Naive thymus-derived CD4-positive, alpha-beta T cell (primary cell): ENCODE measurements around the gene CYP2W1. TPM values are rescaled to one million over a fixed set of nuclear protein-coding genes. Genes with fewer than 3 reads are reported as not detected.
"Not testable (repeated sequence)": the region's sequence is repeated elsewhere in the genome, so short reads cannot be mapped to it uniquely, and the experiment has no call there.

Experiments used
- ATAC-seq: fragments of 150-1000 bp; cut with Tn5 transposase; 2 replicates; pipeline ENCODE4 v1.10.0; 2021; ENCODE audit warnings: mild to moderate bottlenecking, moderate library complexity
- CTCF ChIA-PET: fragments of 350-600 bp; sonication (Branson Sonifier 250); formaldehyde crosslinking; loops from one replicate; lab custom pipeline; 2021; ENCODE audit warnings: antibody characterized with exemption; lab: Charles Lee
- POLR2A ChIA-PET: fragments of 350-600 bp; sonication (Branson Sonifier 250); formaldehyde crosslinking; loops from one replicate; lab custom pipeline; 2021; ENCODE audit warnings: antibody characterized with exemption, inconsistent platforms; lab: Charles Lee
- DNase-seq, 9 donors: peaks; one replicate each; pipeline versions ENCODE4 v3.0.0 to v3.0.0-alpha.2; 2020 to 2022; ENCODE audit warnings: mixed read lengths in 1 of 9
- H3K27ac ChIP-seq: one replicate; pipeline ENCODE4 v1.7.0; 2013; ENCODE audit warnings: mild to moderate bottlenecking, low read depth, low read length, moderate library complexity
- H3K27me3 ChIP-seq, 2 donors: one replicate each; pipeline ENCODE4 v1.7.0; 2013; ENCODE audit warnings: low read length in 2 of 2, mild to moderate bottlenecking in 2 of 2, moderate library complexity in 2 of 2; ENCODE audit not compliant: control insufficient read depth in 2 of 2, insufficient read depth in 2 of 2
- H3K36me3 ChIP-seq, 3 experiments: 1 replicate in 2 of 3; 2 replicates in 1 of 3; pipeline ENCODE4 v1.7.0; 2013; ENCODE audit warnings: low read length in 3 of 3, mild to moderate bottlenecking in 3 of 3, moderate library complexity in 1 of 3; ENCODE audit not compliant: insufficient read depth in 3 of 3, control insufficient read depth in 2 of 3
- H3K4me1 ChIP-seq, 2 donors: one replicate each; pipeline ENCODE4 v1.7.0; 2013; ENCODE audit warnings: low read length in 2 of 2, mild to moderate bottlenecking in 2 of 2, moderate library complexity in 1 of 2; ENCODE audit not compliant: control insufficient read depth in 2 of 2, insufficient read depth in 2 of 2
- H3K4me3 ChIP-seq: 2 replicates; pipeline ENCODE4 v1.7.0; 2013; ENCODE audit warnings: mild to moderate bottlenecking, low read length
- H3K9me3 ChIP-seq, 3 experiments: 1 replicate in 2 of 3; 2 replicates in 1 of 3; pipeline ENCODE4 v1.7.0; 2013; ENCODE audit warnings: low read length in 3 of 3; ENCODE audit not compliant: control insufficient read depth in 2 of 3
- H3K27ac Mint-ChIP-seq, 9 donors: one replicate each; pipeline ENCODE4 v1.8.0; 2020 to 2022; ENCODE audit warnings: mixed read lengths in 9 of 9, mild to moderate bottlenecking in 8 of 9, moderate library complexity in 5 of 9, inconsistent platforms in 2 of 9
- H3K27me3 Mint-ChIP-seq, 5 donors: one replicate each; pipeline ENCODE4 v1.8.0; 2021 to 2022; ENCODE audit warnings: mixed read lengths in 5 of 5, mild to moderate bottlenecking in 1 of 5
- H3K36me3 Mint-ChIP-seq, 5 donors: one replicate each; pipeline ENCODE4 v1.8.0; 2020 to 2022; ENCODE audit warnings: mixed read lengths in 5 of 5, mild to moderate bottlenecking in 3 of 5, inconsistent platforms in 1 of 5
- H3K4me1 Mint-ChIP-seq, 7 donors: one replicate each; pipeline ENCODE4 v1.8.0; 2020 to 2022; ENCODE audit warnings: mixed read lengths in 7 of 7, mild to moderate bottlenecking in 3 of 7, inconsistent platforms in 1 of 7
- H3K4me3 Mint-ChIP-seq, 10 donors: one replicate each; pipeline ENCODE4 v1.8.0; 2020 to 2022; ENCODE audit warnings: mild to moderate bottlenecking in 10 of 10, mixed read lengths in 10 of 10, moderate library complexity in 6 of 10, inconsistent platforms in 2 of 10
- H3K9me3 Mint-ChIP-seq, 11 donors: one replicate each; pipeline ENCODE4 v1.8.0; 2020 to 2022; ENCODE audit warnings: mixed read lengths in 11 of 11, mild to moderate bottlenecking in 4 of 11, inconsistent platforms in 1 of 11, moderate library complexity in 1 of 11
- intact Hi-C, 2 donors: fragments of 100-400 bp; cut with micrococcal nuclease; formaldehyde crosslinking; loops; one replicate each; pipeline ENCODE4 v1.15.1; 2023
- polyA plus RNA-seq, 2 donors: library from polyadenylated mRNA; unstranded; fragments of 300-500 nt; fragmentation: Illumina TruSeq; gene quantifications; one replicate each; pipeline ENCODE4 v1.2.3, GENCODE V29; 2021
- total RNA-seq, 6 experiments: library from RNA in 5 of 6; stranded (reverse) in 5 of 6; gene quantifications; 1 replicate in 5 of 6; 2 replicates in 1 of 6; pipeline ENCODE4 v1.2.3 and lab custom pipeline; 2021 to 2026

Gene CYP2W1
- total and polyA plus RNA-seq, 7 experiments from 2014 or later = not detected

DNA sequence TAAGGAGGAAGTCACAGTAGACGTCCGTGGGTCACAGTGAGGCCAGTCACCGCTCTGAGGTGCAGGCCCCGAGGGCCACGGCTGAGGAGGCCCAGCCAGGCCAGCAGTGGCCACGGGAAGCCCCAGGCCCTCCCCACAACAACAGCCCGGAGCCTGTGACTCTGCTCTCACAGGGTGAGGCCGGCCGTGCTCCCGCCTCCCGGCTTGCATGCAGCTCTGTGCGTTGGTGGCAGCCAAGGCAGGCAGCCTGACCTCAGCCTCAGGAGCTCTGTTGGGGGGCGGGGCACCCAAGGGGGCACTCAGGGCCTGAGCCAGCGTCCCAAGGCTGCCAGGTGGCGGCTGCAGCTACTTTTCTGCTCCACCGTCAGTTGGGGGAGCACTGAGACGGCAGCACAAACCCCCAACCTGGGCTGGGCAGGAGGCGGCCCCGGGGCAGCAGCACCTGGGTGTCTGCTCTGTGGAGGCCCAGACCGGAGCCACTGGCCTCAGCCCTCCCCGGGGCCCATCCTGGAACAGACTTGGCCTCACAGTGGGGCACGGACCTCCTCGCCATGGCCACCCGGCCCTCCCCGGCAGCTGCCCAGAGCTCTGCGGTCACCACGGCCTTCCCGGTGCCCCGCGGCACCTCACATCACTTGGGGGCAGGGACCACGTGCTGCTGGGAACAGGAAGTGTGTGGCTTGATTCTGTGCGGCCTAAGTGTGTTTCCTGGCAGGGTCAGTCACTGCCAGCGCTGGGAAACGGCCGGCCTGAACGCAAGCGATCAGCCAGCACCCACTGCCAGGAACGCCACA is 13.3 kb downstream of the CYP2W1 start:
- ATAC-seq = no peak
- DNase-seq = no peak
- intact Hi-C loops = no loop called here
- Mint-ChIP-seq H3K4me1 (peaks cover 3 to 6% (median 4%) of the 10 kb centered on the region in 7 donors), H3K27me3 (no peaks in the 10 kb centered on the region), H3K4me3 (no peak overlapping the region), H3K9me3 (no peaks in the 10 kb centered on the region), H3K27ac (no peak overlapping the region), H3K36me3 (peaks cover 0 to 3% (median 0%) of the 10 kb centered on the region in 5 donors)
- H3K9me3 ChIP-seq = no peaks in the 10 kb centered on the region
- H3K27ac ChIP-seq = no peak overlapping the region
- H3K4me1 ChIP-seq = peaks cover 4 to 5% of the 10 kb centered on the region in 2 donors
- POLR2A ChIA-PET = interaction anchor here (1.2 kb wide), 1 partner anchor 70 kb away, joined by 5 read pairs; no protein-coding TSS in a partner anchor
- no peak overlapping the region for H3K4me3 ChIP-seq
- H3K27me3 ChIP-seq = no peaks in the 10 kb centered on the region
- H3K36me3 ChIP-seq = peaks cover 0 to 34% (median 0%) of the 10 kb centered on the region in 3 experiments
- CTCF ChIA-PET = interaction anchor here (1.0 to 7.5 kb wide), 5 partner anchors 21 to 72 kb away, joined by 4 to 170 read pairs (median 8); partner anchors contain the start of gene COX19

DNA sequence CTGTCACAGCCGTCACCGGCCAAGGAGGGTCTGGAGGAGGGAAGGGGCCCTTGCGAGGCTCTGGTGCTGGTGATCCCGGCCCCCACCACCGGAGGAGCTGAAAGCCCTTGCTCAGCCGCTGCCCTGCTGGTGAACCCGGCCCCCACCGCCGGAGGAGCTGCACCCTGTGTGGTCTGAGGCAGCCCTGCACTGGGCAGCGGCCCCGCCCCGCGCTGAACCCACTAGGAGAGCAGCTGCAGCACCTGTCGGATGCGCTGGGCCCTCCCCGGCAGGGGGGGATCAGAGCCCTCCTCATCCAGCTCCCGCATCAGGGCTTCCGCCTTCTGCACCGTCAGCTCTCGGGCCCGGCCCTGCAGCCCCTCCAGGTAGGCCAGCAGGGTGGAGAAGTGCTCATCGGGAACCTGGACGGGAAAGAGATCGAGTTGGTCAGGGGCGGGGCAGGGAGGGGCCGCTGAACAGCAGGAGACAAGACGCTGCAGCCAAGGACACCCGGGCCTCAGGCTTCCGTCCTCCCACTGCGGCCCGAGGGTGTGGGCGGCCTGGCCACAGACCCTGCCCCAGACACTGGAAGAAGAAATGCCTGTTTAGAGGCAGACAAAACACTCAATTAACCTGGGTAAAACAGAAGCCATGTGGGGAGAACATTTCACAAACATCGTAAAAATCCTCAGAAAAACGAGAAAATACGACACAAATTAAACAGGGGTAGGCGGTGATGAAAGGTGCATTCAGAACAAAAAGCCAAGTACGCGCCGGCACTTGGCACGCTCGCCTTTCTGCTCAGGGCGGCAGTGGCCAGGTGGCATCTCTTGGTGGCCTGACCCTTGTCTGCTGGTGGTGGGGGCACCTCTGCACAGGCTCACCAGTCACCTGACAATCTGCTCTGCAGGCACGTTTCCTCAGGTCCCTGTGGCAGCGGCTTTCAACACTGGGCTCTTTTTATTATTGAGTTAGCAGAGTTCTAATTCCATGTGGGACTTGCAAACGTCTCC is 14.7 kb downstream of the CYP2W1 start:
- no peaks in the 10 kb centered on the region for H3K9me3 Mint-ChIP-seq
- H3K27me3 Mint-ChIP-seq = no peaks in the 10 kb centered on the region
- CTCF ChIA-PET = interaction anchor here (2.4 to 7.5 kb wide), 2 partner anchors 67 to 68 kb away, joined by 11 to 170 read pairs; no protein-coding TSS in a partner anchor
- H3K4me1 Mint-ChIP-seq = peaks cover 3 to 6% (median 4%) of the 10 kb centered on the region in 7 donors
- H3K4me3 Mint-ChIP-seq = no peak overlapping the region
- no peak for DNase-seq
- Histone ChIP-seq H3K4me3 (no peak overlapping the region), H3K27me3 (no peaks in the 10 kb centered on the region), H3K4me1 (peaks cover 4 to 5% of the 10 kb centered on the region in 2 donors), H3K36me3 (peaks cover 0 to 34% (median 0%) of the 10 kb centered on the region in 3 experiments), H3K27ac (no peak overlapping the region), H3K9me3 (no peaks in the 10 kb centered on the region)
- intact Hi-C loops = no loop called here
- ATAC-seq = no peak
- peaks cover 0 to 3% (median 0%) of the 10 kb centered on the region in 5 donors for H3K36me3 Mint-ChIP-seq
- POLR2A ChIA-PET = no interaction called here
- no peak overlapping the region for H3K27ac Mint-ChIP-seq

DNA sequence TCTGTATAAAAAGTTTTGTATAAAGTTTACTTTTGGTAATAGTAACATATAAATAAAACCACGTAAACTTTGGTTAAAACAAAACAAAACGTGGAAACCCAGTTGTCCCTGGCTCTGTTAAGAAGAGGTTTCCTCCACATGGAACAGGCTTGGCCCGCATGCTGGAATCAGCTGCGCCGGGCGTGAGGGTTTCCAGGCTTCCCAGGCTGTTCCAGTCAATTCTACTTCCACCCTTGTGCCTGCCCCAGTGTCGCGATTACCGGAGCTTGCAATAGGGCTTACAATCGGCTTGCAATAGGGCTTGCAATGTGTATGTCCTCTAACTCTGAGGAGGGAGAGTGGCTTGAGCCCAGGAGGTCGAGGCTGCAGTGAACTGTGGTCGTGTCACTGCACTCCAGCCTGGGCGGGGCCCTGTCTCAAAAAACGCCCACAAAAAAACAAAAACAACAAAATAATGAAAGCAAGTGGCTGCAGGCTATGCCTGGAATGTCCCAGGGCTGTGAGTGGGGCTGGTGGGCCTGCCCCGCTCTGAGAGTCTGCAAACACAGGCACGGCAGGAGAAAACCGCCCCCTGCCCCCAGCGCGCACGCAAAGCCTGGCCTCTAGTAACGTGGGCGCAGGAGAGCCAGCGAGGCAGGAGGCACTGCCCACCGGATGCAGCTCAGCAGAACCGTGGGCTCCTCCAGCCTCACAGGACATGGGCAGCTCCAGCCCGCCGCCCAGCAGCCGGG is 16.3 kb downstream of the CYP2W1 start:
- intact Hi-C loops = no loop called here
- ChIA-PET CTCF (interaction anchor here (2.4 kb wide), 1 partner anchor 66 kb away, joined by 11 read pairs; no protein-coding TSS in a partner anchor), POLR2A (no interaction called here)
- H3K27me3 ChIP-seq = no peaks in the 10 kb centered on the region
- H3K9me3 ChIP-seq = no peaks in the 10 kb centered on the region
- H3K27ac ChIP-seq = no peak overlapping the region
- H3K27ac Mint-ChIP-seq = no peak overlapping the region
- no peaks in the 10 kb centered on the region for H3K9me3 Mint-ChIP-seq
- H3K4me1 Mint-ChIP-seq = peaks cover 0 to 4% (median 0%) of the 10 kb centered on the region in 7 donors
- no peaks in the 10 kb centered on the region for H3K27me3 Mint-ChIP-seq
- no peaks in the 10 kb centered on the region for H3K4me1 ChIP-seq
- peaks cover 0 to 34% (median 0%) of the 10 kb centered on the region in 3 experiments for H3K36me3 ChIP-seq
- H3K4me3 ChIP-seq = no peak overlapping the region
- ATAC-seq (no peak), DNase-seq (no peak)
- no peak overlapping the region for H3K4me3 Mint-ChIP-seq
- H3K36me3 Mint-ChIP-seq = peaks cover 0 to 3% (median 0%) of the 10 kb centered on the region in 5 donors

DNA sequence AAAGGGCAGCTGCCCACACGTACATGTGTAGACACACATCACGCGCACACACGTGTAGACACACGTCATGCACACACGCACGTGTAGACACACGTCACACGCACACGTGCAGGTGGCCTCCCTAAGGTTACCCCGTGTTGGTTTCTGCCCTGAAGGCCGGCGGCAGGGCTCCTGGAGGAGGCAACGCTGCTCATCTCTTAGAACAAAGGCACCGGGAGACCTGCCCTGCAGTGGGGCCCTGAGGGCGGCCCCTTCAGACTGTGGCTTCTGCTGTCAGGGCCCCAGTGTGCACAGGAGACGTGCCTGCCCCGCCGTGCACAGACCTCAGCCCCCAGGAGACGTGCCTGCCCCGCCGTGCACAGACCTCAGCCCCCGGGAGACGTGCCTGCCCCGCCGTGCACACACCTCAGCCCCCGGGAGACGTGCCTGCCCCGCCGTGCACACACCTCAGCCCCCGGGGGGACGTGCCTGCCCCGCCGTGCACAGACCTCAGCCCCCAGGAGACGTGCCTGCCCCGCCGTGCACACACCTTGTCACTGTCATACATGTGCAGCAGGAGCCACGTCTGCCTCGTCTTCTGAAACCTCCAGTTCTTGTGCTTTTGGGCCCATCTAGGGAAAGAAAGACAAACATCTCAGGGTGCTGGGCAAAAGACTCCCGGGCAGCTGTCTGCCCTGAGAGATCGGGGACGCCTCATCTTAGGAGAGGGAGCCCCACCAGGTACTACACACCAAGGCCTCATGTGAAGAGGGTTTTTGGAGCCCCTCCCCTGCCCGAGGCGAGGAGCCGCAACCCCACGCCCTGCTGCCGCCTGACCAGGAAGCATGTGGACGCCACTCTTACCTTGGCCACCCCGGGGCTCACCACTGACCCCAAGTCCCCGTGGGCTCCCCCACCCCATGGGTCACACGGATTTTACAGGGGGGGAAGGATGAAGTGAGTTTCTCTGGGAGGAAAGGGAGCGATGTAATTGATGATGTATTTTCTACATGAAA is 17.3 kb downstream of the CYP2W1 start:
- Mint-ChIP-seq H3K36me3 (peaks cover 0 to 3% (median 0%) of the 10 kb centered on the region in 5 donors), H3K9me3 (no peaks in the 10 kb centered on the region), H3K27ac (no peak overlapping the region), H3K27me3 (no peaks in the 10 kb centered on the region), H3K4me3 (no peak overlapping the region), H3K4me1 (peaks cover 0 to 4% (median 0%) of the 10 kb centered on the region in 7 donors)
- Histone ChIP-seq H3K36me3 (peaks cover 0 to 34% (median 0%) of the 10 kb centered on the region in 3 experiments), H3K4me1 (no peaks in the 10 kb centered on the region), H3K27ac (no peak overlapping the region), H3K4me3 (no peak overlapping the region), H3K27me3 (no peaks in the 10 kb centered on the region), H3K9me3 (no peaks in the 10 kb centered on the region)
- ATAC-seq = peak; percentile 24
- intact Hi-C loops = no loop called here
- no peak for DNase-seq
- ChIA-PET POLR2A (no interaction called here), CTCF (interaction anchor here (2.4 kb wide), 1 partner anchor 65 kb away, joined by 11 read pairs; no protein-coding TSS in a partner anchor)

DNA sequence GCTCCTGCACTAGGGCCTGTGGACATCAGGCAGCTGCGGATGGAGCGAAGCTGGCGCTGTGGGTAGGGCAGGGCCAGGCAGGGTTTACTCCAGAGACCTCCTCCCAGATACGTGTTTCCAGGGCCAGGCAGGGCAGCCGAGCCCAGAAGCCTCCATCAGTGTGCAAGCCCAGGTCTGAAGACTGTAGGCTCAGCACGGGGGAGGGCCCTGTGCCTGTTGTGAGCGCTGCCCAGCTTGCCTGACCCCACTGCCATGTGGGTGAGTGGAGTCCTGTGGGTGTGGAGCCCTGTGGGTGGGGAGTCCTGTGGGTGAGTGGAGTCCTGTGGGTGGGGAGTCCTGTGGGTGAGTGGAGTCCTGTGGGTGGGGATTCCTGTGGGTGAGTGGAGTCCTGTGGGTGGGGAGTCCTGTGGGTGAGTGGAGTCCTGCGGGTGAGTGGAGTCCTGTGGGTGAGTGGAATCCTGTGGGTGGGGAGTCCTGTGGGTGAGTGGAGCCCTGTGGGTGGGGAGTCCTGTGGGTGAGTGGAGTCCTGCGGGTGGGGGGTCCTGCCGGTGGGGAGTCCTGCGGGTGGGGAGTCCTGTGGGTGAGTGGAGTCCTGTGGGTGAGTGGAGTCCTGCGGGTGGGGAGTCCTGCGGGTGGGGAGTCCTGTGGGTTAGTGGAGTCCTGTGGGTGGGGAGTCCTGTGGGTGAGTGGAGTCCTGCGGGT is 18.2 kb downstream of the CYP2W1 start:
- H3K27me3 ChIP-seq, H3K9me3 ChIP-seq, DNase-seq, H3K9me3 Mint-ChIP-seq, POLR2A ChIA-PET, H3K27ac ChIP-seq, ATAC-seq, H3K4me1 ChIP-seq, CTCF ChIA-PET, H3K36me3 Mint-ChIP-seq, H3K4me3 ChIP-seq, intact Hi-C loops, H3K4me1 Mint-ChIP-seq, H3K4me3 Mint-ChIP-seq, H3K27me3 Mint-ChIP-seq: not testable (repeated sequence)
- peaks cover 0 to 28% (median 0%) of the 10 kb centered on the region in 3 experiments for H3K36me3 ChIP-seq
- peak overlapping the region in 1 of 9 donors; percentile 33 for H3K27ac Mint-ChIP-seq
